ENCODE results near the gene LCP1.

The LCP1 gene

GRCh38 chr13:46134961-46135522, 46.9 kb downstream of the LCP1 start:
- H3K4me3 ChIP-seq (ENCODE audit: low read length), result no peak overlapping the region
- H3K9me3 ChIP-seq (replicated peaks; ENCODE audit: low read length), result no peaks in the 10 kb centered on the region
- H3K27me3 ChIP-seq (ENCODE audit: control insufficient read depth, insufficient read depth, low read length), result peaks cover 58% of the 10 kb centered on the region
- no peaks in the 10 kb centered on the region for H3K36me3 ChIP-seq (ENCODE audit: insufficient read depth, low read length)
- H3K9ac ChIP-seq (ENCODE audit: low read depth, low read length), result no peak overlapping the region
- H3K4me1 ChIP-seq (ENCODE audit: control insufficient read depth, insufficient read depth, low read length), result no peaks in the 10 kb centered on the region
- H3K4me2 ChIP-seq (ENCODE audit: low read length), result no peak overlapping the region

GRCh38 chr13:46134494-46134893, 47.5 kb downstream of the LCP1 start:
- Histone ChIP-seq H3K4me1 (ENCODE audit: control insufficient read depth, insufficient read depth, low read length) (no peaks in the 10 kb centered on the region), H3K9ac (ENCODE audit: low read depth, low read length) (no peak overlapping the region), H3K36me3 (ENCODE audit: insufficient read depth, low read length) (no peaks in the 10 kb centered on the region), H3K4me3 (ENCODE audit: low read length) (no peak overlapping the region), H3K27me3 (ENCODE audit: control insufficient read depth, insufficient read depth, low read length) (peaks cover 63% of the 10 kb centered on the region), H3K4me2 (ENCODE audit: low read length) (no peak overlapping the region), H3K9me3 (replicated peaks; ENCODE audit: low read length) (no peaks in the 10 kb centered on the region)

GRCh38 chr13:46132109-46132508, 49.9 kb downstream of the LCP1 start:
- H3K4me1 ChIP-seq (ENCODE audit: control insufficient read depth, insufficient read depth, low read length), result no peaks in the 10 kb centered on the region
- no peaks in the 10 kb centered on the region for H3K36me3 ChIP-seq (ENCODE audit: insufficient read depth, low read length)
- no peak overlapping the region for H3K9ac ChIP-seq (ENCODE audit: low read depth, low read length)
- H3K4me2 ChIP-seq (ENCODE audit: low read length), result no peak overlapping the region
- peaks cover 55% of the 10 kb centered on the region for H3K27me3 ChIP-seq (ENCODE audit: control insufficient read depth, insufficient read depth, low read length)
- H3K4me3 ChIP-seq (ENCODE audit: low read length), result no peak overlapping the region
- no peaks in the 10 kb centered on the region for H3K9me3 ChIP-seq (replicated peaks; ENCODE audit: low read length)

- no peak overlapping the region for H3K4me2 ChIP-seq (ENCODE audit: low read length)
- H3K4me1 ChIP-seq (ENCODE audit: control insufficient read depth, insufficient read depth, low read length), result no peaks in the 10 kb centered on the region
- H3K27me3 ChIP-seq (ENCODE audit: control insufficient read depth, insufficient read depth, low read length), result peaks cover 51% of the 10 kb centered on the region
- no peaks in the 10 kb centered on the region for H3K36me3 ChIP-seq (ENCODE audit: insufficient read depth, low read length)
- H3K4me3 ChIP-seq (ENCODE audit: low read length), result no peak overlapping the region
- H3K9ac ChIP-seq (ENCODE audit: low read depth, low read length), result no peak overlapping the region
- H3K9me3 ChIP-seq (replicated peaks; ENCODE audit: low read length), result no peaks in the 10 kb centered on the region
Measured at GRCh38 chr13:46131705-46132104, 50.3 kb downstream of the LCP1 start.

- Histone ChIP-seq H3K4me3 (ENCODE audit: low read length) (no peak overlapping the region), H3K36me3 (ENCODE audit: insufficient read depth, low read length) (no peaks in the 10 kb centered on the region), H3K9ac (ENCODE audit: low read depth, low read length) (no peak overlapping the region), H3K4me2 (ENCODE audit: low read length) (no peak overlapping the region), H3K9me3 (replicated peaks; ENCODE audit: low read length) (no peaks in the 10 kb centered on the region), H3K4me1 (ENCODE audit: control insufficient read depth, insufficient read depth, low read length) (no peaks in the 10 kb centered on the region), H3K27me3 (ENCODE audit: control insufficient read depth, insufficient read depth, low read length) (peaks cover 38% of the 10 kb centered on the region)
Measured at GRCh38 chr13:46129955-46130618, 51.9 kb downstream of the LCP1 start.

GRCh38 chr13:46129124-46129523, 52.9 kb downstream of the LCP1 start:
- H3K9me3 ChIP-seq (replicated peaks; ENCODE audit: low read length), result no peaks in the 10 kb centered on the region
- peaks cover 44% of the 10 kb centered on the region for H3K27me3 ChIP-seq (ENCODE audit: control insufficient read depth, insufficient read depth, low read length)
- H3K36me3 ChIP-seq (ENCODE audit: insufficient read depth, low read length), result no peaks in the 10 kb centered on the region

GRCh38 chr13:46127358-46128023, 54.5 kb downstream of the LCP1 start:
- H3K9me3 ChIP-seq (replicated peaks; ENCODE audit: low read length), result no peaks in the 10 kb centered on the region
- H3K36me3 ChIP-seq (ENCODE audit: insufficient read depth, low read length), result no peaks in the 10 kb centered on the region
- peaks cover 45% of the 10 kb centered on the region for H3K27me3 ChIP-seq (ENCODE audit: control insufficient read depth, insufficient read depth, low read length)
- H3K9ac ChIP-seq (ENCODE audit: low read depth, low read length), result no peak overlapping the region
- no peak overlapping the region for H3K4me3 ChIP-seq (ENCODE audit: low read length)
- no peaks in the 10 kb centered on the region for H3K4me1 ChIP-seq (ENCODE audit: control insufficient read depth, insufficient read depth, low read length)
- no peak overlapping the region for H3K4me2 ChIP-seq (ENCODE audit: low read length)

More at GRCh38 chr13:46129124-46129523, 52.9 kb downstream of the LCP1 start:
- H3K4me1 ChIP-seq (ENCODE audit: control insufficient read depth, insufficient read depth, low read length), result no peaks in the 10 kb centered on the region
- H3K4me3 ChIP-seq (ENCODE audit: low read length), result no peak overlapping the region
- H3K9ac ChIP-seq (ENCODE audit: low read depth, low read length), result no peak overlapping the region
- H3K4me2 ChIP-seq (ENCODE audit: low read length), result no peak overlapping the region

- H3K27me3 ChIP-seq (ENCODE audit: control insufficient read depth, insufficient read depth, low read length), result peaks cover 45% of the 10 kb centered on the region
- H3K36me3 ChIP-seq (ENCODE audit: insufficient read depth, low read length), result no peaks in the 10 kb centered on the region
- no peak overlapping the region for H3K9ac ChIP-seq (ENCODE audit: low read depth, low read length)
- no peak overlapping the region for H3K4me3 ChIP-seq (ENCODE audit: low read length)
- no peaks in the 10 kb centered on the region for H3K9me3 ChIP-seq (replicated peaks; ENCODE audit: low read length)
- H3K4me2 ChIP-seq (ENCODE audit: low read length), result no peak overlapping the region
- no peaks in the 10 kb centered on the region for H3K4me1 ChIP-seq (ENCODE audit: control insufficient read depth, insufficient read depth, low read length)
Measured at GRCh38 chr13:46126552-46127357, 55.2 kb downstream of the LCP1 start.

- Histone ChIP-seq H3K9me3 (replicated peaks; ENCODE audit: low read length) (no peaks in the 10 kb centered on the region), H3K4me2 (ENCODE audit: low read length) (no peak overlapping the region), H3K9ac (ENCODE audit: low read depth, low read length) (no peak overlapping the region), H3K4me1 (ENCODE audit: control insufficient read depth, insufficient read depth, low read length) (no peaks in the 10 kb centered on the region), H3K4me3 (ENCODE audit: low read length) (no peak overlapping the region), H3K27me3 (ENCODE audit: control insufficient read depth, insufficient read depth, low read length) (peaks cover 41% of the 10 kb centered on the region), H3K36me3 (ENCODE audit: insufficient read depth, low read length) (no peaks in the 10 kb centered on the region)
Measured at GRCh38 chr13:46126056-46126455, 55.9 kb downstream of the LCP1 start.

- Histone ChIP-seq H3K27me3 (ENCODE audit: control insufficient read depth, insufficient read depth, low read length) (peaks cover 32% of the 10 kb centered on the region), H3K36me3 (ENCODE audit: insufficient read depth, low read length) (no peaks in the 10 kb centered on the region)
Measured at GRCh38 chr13:46124967-46125933, 56.7 kb downstream of the LCP1 start.

More at GRCh38 chr13:46124967-46125933, 56.7 kb downstream of the LCP1 start:
- H3K4me2 ChIP-seq (ENCODE audit: low read length), result no peak overlapping the region
- no peak overlapping the region for H3K4me3 ChIP-seq (ENCODE audit: low read length)
- H3K4me1 ChIP-seq (ENCODE audit: control insufficient read depth, insufficient read depth, low read length), result no peaks in the 10 kb centered on the region
- no peak overlapping the region for H3K9ac ChIP-seq (ENCODE audit: low read depth, low read length)
- no peaks in the 10 kb centered on the region for H3K9me3 ChIP-seq (replicated peaks; ENCODE audit: low read length)

Data from skeletal muscle satellite cell (primary cell).